GM18861 (cell line): ENCODE measurements around the gene PSMC6.
"Not testable (repeated sequence)": the region's sequence is repeated elsewhere in the genome, so short reads cannot be mapped to it uniquely, and the experiment has no call there.

Source experiments
- ATAC-seq: cut with Tn5 transposase; IDR thresholded peaks from one replicate; pipeline ENCODE4 v1.9.1; 2021; ENCODE audit not compliant: unreplicated experiment

The PSMC6 gene

GRCh38 chr14:52716155-52716554 lies 9.2 kb downstream of the PSMC6 start:
- no peak for ATAC-seq

GRCh38 chr14:52723514-52724359 lies 16.7 kb downstream of the PSMC6 start:
- no peak for ATAC-seq

- no peak for ATAC-seq
These were observed 17.3 kb downstream of the PSMC6 start for GRCh38 chr14:52724360-52724644.

GRCh38 chr14:52727509-52727908 lies 20.5 kb downstream of the PSMC6 start:
- not testable (repeated sequence) for ATAC-seq

GRCh38 chr14:52729035-52729434 lies 22.0 kb downstream of the PSMC6 start:
- ATAC-seq = not testable (repeated sequence)

- ATAC-seq = no peak
These were observed 22.6 kb downstream of the PSMC6 start for GRCh38 chr14:52729585-52729924.

GRCh38 chr14:52729925-52730708 lies 23.1 kb downstream of the PSMC6 start, which contains the start of gene STYX:
Gene STYX (plus strand): TSS chr14:52730166. CDS start chr14:52730475, 309 bp downstream.
- ATAC-seq = peak; percentile 89

- no peak for ATAC-seq
These were observed 23.7 kb downstream of the PSMC6 start for GRCh38 chr14:52730709-52731111.

- ATAC-seq = no peak
These were observed 26.8 kb downstream of the PSMC6 start for GRCh38 chr14:52733824-52734223.

GRCh38 chr14:52735921-52736489 lies 29.0 kb downstream of the PSMC6 start:
- no peak for ATAC-seq

- no peak for ATAC-seq
These were observed 31.4 kb downstream of the PSMC6 start for GRCh38 chr14:52738409-52738808.

GRCh38 chr14:52740751-52741150 lies 33.8 kb downstream of the PSMC6 start:
- ATAC-seq = no peak

- no peak for ATAC-seq
These were observed 34.9 kb downstream of the PSMC6 start for GRCh38 chr14:52741865-52742264.

GRCh38 chr14:52748647-52749292 lies 41.8 kb downstream of the PSMC6 start:
- no peak for ATAC-seq

GRCh38 chr14:52755607-52756316 lies 48.8 kb downstream of the PSMC6 start:
- no peak for ATAC-seq

GRCh38 chr14:52759145-52759544 lies 52.1 kb downstream of the PSMC6 start:
- ATAC-seq = no peak

GRCh38 chr14:52762923-52763322 lies 55.9 kb downstream of the PSMC6 start:
- ATAC-seq = not testable (repeated sequence)

GRCh38 chr14:52767058-52767833 lies 60.2 kb downstream of the PSMC6 start:
- no peak for ATAC-seq

GRCh38 chr14:52769887-52770286 lies 62.9 kb downstream of the PSMC6 start:
- no peak for ATAC-seq

GRCh38 chr14:52776816-52777215 lies 69.8 kb downstream of the PSMC6 start:
- ATAC-seq = no peak
